Upper lobe of left lung (tissue), 6 donors: ENCODE measurements around the gene SLC25A48. TPM values are rescaled to one million over a fixed set of nuclear protein-coding genes. Genes with fewer than 3 reads are reported as not detected.
A peak's percentile ranks its signal among the peaks of the same experiment; 100 is the strongest.

Experiments used
- ATAC-seq, 2 donors: fragments of 200-7000 bp; cut with Tn5 transposase; one replicate each; pipeline ENCODE4 v1.9.1; 2022; ENCODE audit warnings: mild to moderate bottlenecking in 2 of 2, moderate library complexity in 2 of 2; ENCODE audit not compliant: low FRiP score in 2 of 2
- DNase-seq, 2 donors: peaks; one replicate each; pipeline ENCODE4 v3.0.0-alpha.2; 2019 to 2020
- H3K27ac ChIP-seq, 4 donors: fragments of 200-600 bp; sonication (generic); one replicate each; pipeline ENCODE4 v1.5.1; 2016 to 2019
- H3K27me3 ChIP-seq, 4 donors: fragments of 200-600 bp; sonication (generic); one replicate each; pipeline ENCODE4 v1.5.1; 2017 to 2019
- H3K36me3 ChIP-seq, 4 donors: fragments of 200-600 bp; sonication (generic); one replicate each; pipeline ENCODE4 v1.5.1; 2016 to 2019
- H3K4me1 ChIP-seq, 4 donors: fragments of 200-600 bp; sonication (generic); one replicate each; pipeline ENCODE4 v1.5.1; 2018 to 2019
- H3K4me3 ChIP-seq, 4 donors: fragments of 200-600 bp; sonication (generic); one replicate each; pipeline ENCODE4 v1.5.1; 2017 to 2019; ENCODE audit warnings: mild to moderate bottlenecking in 2 of 4, moderate library complexity in 1 of 4
- H3K9me3 ChIP-seq, 4 donors: fragments of 200-600 bp; sonication (generic); one replicate each; pipeline ENCODE4 v1.5.1; 2018 to 2019
- CTCF ChIP-seq, 6 experiments: fragments of 450-650 bp in 4 of 6; fragments of 200-600 bp in 2 of 6; sonication (generic) in 2 of 6; IDR thresholded peaks; one replicate each; pipeline ENCODE4 v1.5.1; 2016 to 2019; ENCODE audit warnings: antibody characterized with exemption in 6 of 6
- EP300 ChIP-seq, 4 donors: sonication (generic); formaldehyde crosslinking; IDR thresholded peaks; one replicate each; pipeline ENCODE4 v1.5.1; 2017; ENCODE audit warnings: antibody characterized with exemption in 4 of 4, control low read depth in 2 of 4
- POLR2A ChIP-seq, 4 donors: fragments of 450-650 bp; IDR thresholded peaks; one replicate each; pipeline ENCODE4 v1.5.1; 2016 to 2017; ENCODE audit warnings: antibody characterized with exemption in 4 of 4, mild to moderate bottlenecking in 2 of 4
- POLR2AphosphoS5 ChIP-seq, 2 donors: sonication (generic); formaldehyde crosslinking; IDR thresholded peaks; one replicate each; pipeline ENCODE4 v1.5.1; 2017; ENCODE audit warnings: antibody characterized with exemption in 2 of 2
- WGBS, 2 donors: methylation state at CpG; one replicate each; pipeline ENCODE4 v1.1.5; 2017 to 2018; 5-methylcytosine and 5-hydroxymethylcytosine counted together
- total RNA-seq, 6 donors: library from RNA; depleted of rRNA in 4 of 6; stranded (reverse); fragments of >200 nt in 4 of 6; gene quantifications; one replicate each; pipeline versions ENCODE4 v1.1.0 to v1.2.1, GENCODE V29; 2016 to 2021
- donor health status: DM: no; HTN: no; CAD: no; lungs with moderate emphysema.
- donor health status: DM: no; HTN: yes; CAD: no; lungs with severe emphysema.

Gene SLC25A48
- total RNA-seq, 6 donors from 2014 or later = not detected

GRCh38 chr5:135883026-135883425 is 48.6 kb downstream of the SLC25A48 start:
- DNase-seq = no peak
- 80 to 91% methylated on average over 3 of the region's 3 CpGs for WGBS, 2 donors
- no peaks in the 10 kb centered on the region for H3K27me3 ChIP-seq
- H3K4me1 ChIP-seq = peaks cover 0 to 9% (median 0%) of the 10 kb centered on the region in 4 donors
- no peak for ATAC-seq
- TF ChIP-seq CTCF (IDR thresholded peaks at IDR 0.05) (no peak), POLR2AphosphoS5 (IDR thresholded peaks at IDR 0.05) (no peak), POLR2A (IDR thresholded peaks at IDR 0.05) (no peak), EP300 (IDR thresholded peaks at IDR 0.05) (no peak)
- H3K36me3 ChIP-seq = no peaks in the 10 kb centered on the region
- H3K27ac ChIP-seq = no peak overlapping the region
- no peaks in the 10 kb centered on the region for H3K9me3 ChIP-seq
- H3K4me3 ChIP-seq = no peak overlapping the region

- H3K27me3 ChIP-seq = no peaks in the 10 kb centered on the region
- 59 to 63% methylated on average over 4 of the region's 4 CpGs for whole genome bisulfite sequencing, 2 donors
- TF ChIP-seq CTCF (IDR thresholded peaks at IDR 0.05) (no peak), POLR2AphosphoS5 (IDR thresholded peaks at IDR 0.05) (no peak), EP300 (IDR thresholded peaks at IDR 0.05) (no peak), POLR2A (IDR thresholded peaks at IDR 0.05) (no peak)
- H3K36me3 ChIP-seq = no peaks in the 10 kb centered on the region
- H3K27ac ChIP-seq = no peak overlapping the region
- no peaks in the 10 kb centered on the region for H3K9me3 ChIP-seq
- ATAC-seq = no peak
- H3K4me3 ChIP-seq = no peak overlapping the region
- DNase-seq = no peak
- peaks cover 0 to 9% (median 0%) of the 10 kb centered on the region in 4 donors for H3K4me1 ChIP-seq
Measured at GRCh38 chr5:135883441-135883840, 49.0 kb downstream of the SLC25A48 start.

GRCh38 chr5:135885031-135885430 is 50.6 kb downstream of the SLC25A48 start:
- Histone ChIP-seq H3K27ac (no peak overlapping the region), H3K27me3 (no peaks in the 10 kb centered on the region), H3K4me3 (no peak overlapping the region), H3K9me3 (no peaks in the 10 kb centered on the region), H3K4me1 (peaks cover 0 to 9% (median 0%) of the 10 kb centered on the region in 4 donors), H3K36me3 (no peaks in the 10 kb centered on the region)
- TF ChIP-seq POLR2AphosphoS5 (IDR thresholded peaks at IDR 0.05) (no peak), EP300 (IDR thresholded peaks at IDR 0.05) (no peak), POLR2A (IDR thresholded peaks at IDR 0.05) (no peak)
- no peak for DNase-seq
- no peak for ATAC-seq
- WGBS, 2 donors = 97 to 98% methylated on average over 3 of the region's 3 CpGs

GRCh38 chr5:135886136-135886535 is 51.7 kb downstream of the SLC25A48 start:
- Histone ChIP-seq H3K4me3 (no peak overlapping the region), H3K4me1 (peaks cover 0 to 4% (median 2%) of the 10 kb centered on the region in 4 donors), H3K36me3 (no peaks in the 10 kb centered on the region), H3K27ac (no peak overlapping the region), H3K27me3 (no peaks in the 10 kb centered on the region), H3K9me3 (no peaks in the 10 kb centered on the region)
- ATAC-seq (no peak), DNase-seq (peak in 1 of 2 donors; percentile 20)
- WGBS, 2 donors = 45 to 53% methylated on average over 3 to 4 of the region's 4 CpGs
- TF ChIP-seq POLR2AphosphoS5 (IDR thresholded peaks at IDR 0.05) = no peak
- no peak for TF ChIP-seq POLR2A (IDR thresholded peaks at IDR 0.05)
- no peak for TF ChIP-seq EP300 (IDR thresholded peaks at IDR 0.05)
- TF ChIP-seq CTCF (IDR thresholded peaks at IDR 0.05) = no peak

- no peak overlapping the region for H3K27ac ChIP-seq
- H3K36me3 ChIP-seq = no peaks in the 10 kb centered on the region
- WGBS, 2 donors = 7 to 16% methylated on average over 8 of the region's 8 CpGs
- peaks cover 0 to 9% (median 3%) of the 10 kb centered on the region in 4 donors for H3K4me1 ChIP-seq
- TF ChIP-seq CTCF (IDR thresholded peaks at IDR 0.05) (peak; percentile 44 to 81 (median 76)), POLR2A (IDR thresholded peaks at IDR 0.05) (no peak)
- DNase-seq = peak in 1 of 2 donors; percentile 53
- H3K27me3 ChIP-seq = no peaks in the 10 kb centered on the region
- ATAC-seq = peak; percentile 67 to 87
- H3K4me3 ChIP-seq = no peak overlapping the region
- no peaks in the 10 kb centered on the region for H3K9me3 ChIP-seq
Measured at GRCh38 chr5:135887447-135887864, 53.0 kb downstream of the SLC25A48 start.
